ENCODE results near the gene SSBP3. TPM values are rescaled to one million over a fixed set of nuclear protein-coding genes. Genes with fewer than 3 reads are reported as not detected.

The SSBP3 gene
- total RNA-seq, 2 donors from 2014 or later = 7.9 to 23.1 TPM

- H3K36me3 ChIP-seq (replicated peaks in 1 of 2; ENCODE audit: insufficient read depth in 1 of 2, low read depth in 2 of 2) = no peaks in the 10 kb centered on the region
- H3K27me3 ChIP-seq = no peaks in the 10 kb centered on the region
- intact Hi-C loops (cut with DNase I) = loop anchor here (10.0 kb wide), 1 partner anchor 190 kb away; no protein-coding TSS in a partner anchor
- no peak for TF ChIP-seq POLR2A (IDR thresholded peaks at IDR 0.05)
- TF ChIP-seq CTCF (IDR thresholded peaks at IDR 0.05) = no peak
- H3K4me3 ChIP-seq = no peak overlapping the region
- no peak for DNase-seq
- WGBS, 2 donors = 65 to 88% methylated on average over 1 to 2 of the region's 2 CpGs
- no peak for ATAC-seq
- H3K27ac ChIP-seq = no peak overlapping the region
- H3K4me1 ChIP-seq = no peaks in the 10 kb centered on the region
- H3K9me3 ChIP-seq = no peaks in the 10 kb centered on the region
Measured at GRCh38 chr1:54304518-54304917, 101.7 kb downstream of the SSBP3 start.

GRCh38 chr1:54302951-54303843, 103.0 kb downstream of the SSBP3 start:
- Histone ChIP-seq H3K9me3 (no peaks in the 10 kb centered on the region), H3K4me3 (no peak overlapping the region), H3K36me3 (replicated peaks in 1 of 2; ENCODE audit: insufficient read depth in 1 of 2, low read depth in 2 of 2) (no peaks in the 10 kb centered on the region), H3K27ac (no peak overlapping the region), H3K4me1 (peaks cover 12% of the 10 kb centered on the region), H3K27me3 (no peaks in the 10 kb centered on the region)
- DNase-seq (no peak), ATAC-seq (no peak)
- intact Hi-C loops (cut with DNase I) = loop anchor here (10.0 kb wide), 1 partner anchor 192 kb away; no protein-coding TSS in a partner anchor
- WGBS, 2 donors = 85 to 90% methylated on average over 22 of the region's 22 CpGs
- TF ChIP-seq CTCF (IDR thresholded peaks at IDR 0.05) = no peak
- TF ChIP-seq POLR2A (IDR thresholded peaks at IDR 0.05) = no peak

GRCh38 chr1:54302549-54302948, 103.6 kb downstream of the SSBP3 start:
- WGBS, 2 donors = 94 to 96% methylated on average over 5 of the region's 5 CpGs
- H3K27me3 ChIP-seq = no peaks in the 10 kb centered on the region

GRCh38 chr1:54301497-54301896, 104.7 kb downstream of the SSBP3 start:
- DNase-seq = no peak
- WGBS, 2 donors = 86 to 91% methylated on average over 8 to 10 of the region's 10 CpGs
- Histone ChIP-seq H3K27ac (no peak overlapping the region), H3K9me3 (no peaks in the 10 kb centered on the region), H3K4me3 (no peak overlapping the region), H3K36me3 (replicated peaks in 1 of 2; ENCODE audit: insufficient read depth in 1 of 2, low read depth in 2 of 2) (no peaks in the 10 kb centered on the region), H3K27me3 (no peaks in the 10 kb centered on the region), H3K4me1 (peaks cover 17% of the 10 kb centered on the region)
- intact Hi-C loops (cut with DNase I) = loop anchor here (10.0 kb wide), 1 partner anchor 193 kb away; no protein-coding TSS in a partner anchor
- TF ChIP-seq POLR2A (IDR thresholded peaks at IDR 0.05) (no peak), CTCF (IDR thresholded peaks at IDR 0.05) (no peak)
- no peak for ATAC-seq

More at GRCh38 chr1:54302549-54302948, 103.6 kb downstream of the SSBP3 start:
- H3K4me3 ChIP-seq = no peak overlapping the region
- H3K36me3 ChIP-seq (replicated peaks in 1 of 2; ENCODE audit: insufficient read depth in 1 of 2, low read depth in 2 of 2) = no peaks in the 10 kb centered on the region
- H3K4me1 ChIP-seq = peaks cover 17% of the 10 kb centered on the region
- TF ChIP-seq POLR2A (IDR thresholded peaks at IDR 0.05) (no peak), CTCF (IDR thresholded peaks at IDR 0.05) (no peak)
- no peak overlapping the region for H3K27ac ChIP-seq
- ATAC-seq (no peak), DNase-seq (no peak)
- intact Hi-C loops (cut with DNase I) = loop anchor here (10.0 kb wide), 1 partner anchor 192 kb away; no protein-coding TSS in a partner anchor
- H3K9me3 ChIP-seq = no peaks in the 10 kb centered on the region

Measured in body of pancreas (tissue), 4 donors.